Lung (tissue), 12 donors: Measurements from ENCODE around the gene MINK1. TPM values are rescaled to one million over a fixed set of nuclear protein-coding genes. Genes with fewer than 3 reads are reported as not detected.
"Not testable (repeated sequence)": the region's sequence is repeated elsewhere in the genome, so short reads cannot be mapped to it uniquely, and the experiment has no call there.

Experiments
- ATAC-seq: fragments of 200-7000 bp; cut with Tn5 transposase; one replicate; pipeline ENCODE4 v1.9.1; 2020; ENCODE audit warnings: moderate number of reproducible peaks; ENCODE audit not compliant: insufficient read depth, low FRiP score
- DNase-seq, 3 donors: peaks; one replicate each; pipeline ENCODE4 v3.0.0-alpha.2; 2013 to 2017
- H3K27ac ChIP-seq, 2 donors: one replicate each; pipeline ENCODE4 v1.5.1; 2013; ENCODE audit warnings: mild to moderate bottlenecking in 2 of 2, moderate library complexity in 2 of 2, control low read depth in 1 of 2, inconsistent platforms in 1 of 2, low read depth in 1 of 2, low read length in 1 of 2
- H3K27me3 ChIP-seq, 3 donors: one replicate each; pipeline ENCODE4 v1.5.1; 2013; ENCODE audit warnings: low read length in 2 of 3; ENCODE audit not compliant: control insufficient read depth in 3 of 3, insufficient read depth in 3 of 3
- H3K36me3 ChIP-seq, 4 donors: one replicate each; pipeline ENCODE4 v1.5.1; 2013; ENCODE audit warnings: low read length in 4 of 4, mild to moderate bottlenecking in 1 of 4, moderate library complexity in 1 of 4; ENCODE audit not compliant: control insufficient read depth in 4 of 4, insufficient read depth in 4 of 4
- H3K4me1 ChIP-seq, 5 donors: one replicate each; pipeline ENCODE4 v1.5.1; 2013; ENCODE audit warnings: low read length in 5 of 5, mild to moderate bottlenecking in 2 of 5, moderate library complexity in 1 of 5; ENCODE audit not compliant: control insufficient read depth in 5 of 5, insufficient read depth in 5 of 5
- H3K4me3 ChIP-seq: one replicate; pipeline ENCODE4 v1.5.1; 2013; ENCODE audit warnings: mild to moderate bottlenecking, control low read depth, moderate library complexity
- H3K9ac ChIP-seq, 2 donors: one replicate each; pipeline ENCODE4 v1.5.1; 2013; ENCODE audit warnings: low read length in 2 of 2, control low read depth in 1 of 2; ENCODE audit not compliant: insufficient read depth in 1 of 2
- H3K9me3 ChIP-seq, 4 donors: one replicate each; pipeline ENCODE4 v1.5.1; 2013; ENCODE audit warnings: low read length in 3 of 4, mild to moderate bottlenecking in 1 of 4, moderate library complexity in 1 of 4; ENCODE audit not compliant: control insufficient read depth in 4 of 4, insufficient read depth in 3 of 4
- WGBS, 2 donors: extraction: QIAGEN DNeasy Blood & Tissue Kit; methylation state at CpG; one replicate each; pipeline ENCODE4 v1.1.7; 2013; 5-methylcytosine and 5-hydroxymethylcytosine counted together
- polyA plus RNA-seq, 2 donors: library from polyadenylated mRNA; stranded (reverse); fragments of 200-250 nt; gene quantifications; one replicate each; pipeline ENCODE4 v1.2.1, GENCODE V29; 2013
- total RNA-seq, 2 donors: library from RNA; depleted of rRNA in 1 of 2; stranded (reverse); fragments of >200 nt in 1 of 2; gene quantifications; one replicate each; pipeline ENCODE4 v1.2.1, GENCODE V29; 2014 to 2021
- TF ChIP-seq, protein P1 (sequence below): IDR thresholded peaks from 2 replicates; pipeline ENCODE4 v1.5.1; 2012; ENCODE audit warnings: mild to moderate bottlenecking; ENCODE audit errors: control extremely low read depth, extremely low read depth
- donor health status: control.
- donor health status: control.
- donor health status: Bipolar disorder and iron deficiency.
- donor health status: healthy.
- donor health status: DM: yes; HTN: yes; CAD: no.

The MINK1 gene
- total and polyA plus RNA-seq, 4 donors, result 36.5 to 95.4 (median 51.0) TPM

DNA sequence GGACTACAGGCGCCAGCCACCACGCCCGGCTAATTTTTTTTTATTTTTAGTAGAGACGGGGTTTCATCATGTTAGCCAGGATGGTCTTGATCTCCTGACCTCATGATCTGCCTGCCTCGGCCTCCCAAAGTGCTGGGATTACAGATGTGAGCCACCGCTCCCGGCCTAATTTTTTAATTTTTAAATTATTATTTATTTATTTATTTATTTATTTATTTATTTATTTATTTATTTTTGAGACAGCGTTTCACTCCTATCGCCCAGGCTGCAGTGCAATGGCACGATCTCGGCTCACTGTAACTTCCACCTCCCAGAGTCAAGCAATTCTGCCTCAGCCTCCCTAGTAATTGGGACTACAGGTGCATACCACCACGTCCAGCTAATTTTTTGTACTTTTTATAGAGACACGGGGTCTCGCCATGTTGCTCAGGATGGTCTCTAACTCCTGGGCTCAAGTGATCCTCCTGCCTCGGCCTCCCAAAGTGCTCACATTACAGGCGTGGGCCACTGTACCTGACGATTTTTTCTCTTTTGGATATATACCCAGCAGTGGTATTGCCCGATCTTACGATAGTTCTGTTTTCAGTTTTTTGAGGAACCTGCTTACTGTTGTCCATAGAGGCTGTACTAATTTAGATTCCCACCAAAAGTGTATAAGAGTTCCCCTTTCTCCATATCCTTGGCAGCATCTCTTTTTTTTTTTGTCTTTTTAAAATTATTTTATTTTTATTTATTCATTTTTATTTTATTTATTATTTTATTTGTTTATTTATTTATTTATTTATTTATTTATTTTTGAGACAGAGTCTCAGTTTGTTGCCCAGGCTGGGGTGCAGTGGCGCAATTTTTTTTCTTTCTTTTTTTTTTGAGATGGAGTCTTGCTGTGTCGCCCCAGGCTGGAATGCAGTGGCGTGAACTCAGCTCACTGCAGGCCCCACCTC, 36.2 kb downstream of the MINK1 start:
- DNase-seq, H3K9me3 ChIP-seq, H3K36me3 ChIP-seq, H3K27ac ChIP-seq, H3K4me1 ChIP-seq, H3K9ac ChIP-seq, H3K27me3 ChIP-seq, H3K4me3 ChIP-seq, ATAC-seq: not testable (repeated sequence)
- 91 to 94% methylated on average over 22 of the region's 22 CpGs for WGBS, 2 donors

DNA sequence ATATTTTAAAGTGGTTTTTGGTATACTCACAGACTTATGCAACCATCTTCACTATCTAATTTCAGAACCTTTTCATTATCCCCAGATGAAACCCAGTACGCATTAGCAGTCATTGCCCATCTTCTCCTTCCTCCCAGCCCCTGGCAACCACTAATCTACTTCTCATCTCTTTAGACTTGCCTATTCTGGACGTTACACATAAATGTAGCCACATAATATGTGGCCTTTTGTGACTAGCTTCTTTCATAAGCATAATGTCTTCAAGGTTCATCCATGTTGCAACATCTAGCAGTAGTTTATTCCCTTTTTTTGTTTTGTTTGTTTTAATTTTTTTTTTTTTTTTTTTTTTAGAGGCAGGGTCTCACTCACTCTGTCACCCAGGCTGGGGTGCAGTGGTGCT, 37.7 kb downstream of the MINK1 start:
- Histone ChIP-seq H3K4me1 (peaks cover 0 to 4% (median 0%) of the 10 kb centered on the region in 5 donors), H3K27me3 (no peaks in the 10 kb centered on the region), H3K4me3 (no peak overlapping the region), H3K36me3 (no peaks in the 10 kb centered on the region), H3K9me3 (no peaks in the 10 kb centered on the region), H3K27ac (no peak overlapping the region), H3K9ac (no peak overlapping the region)
- ATAC-seq (no peak), DNase-seq (no peak)
- TF ChIP-seq, protein P1, sequence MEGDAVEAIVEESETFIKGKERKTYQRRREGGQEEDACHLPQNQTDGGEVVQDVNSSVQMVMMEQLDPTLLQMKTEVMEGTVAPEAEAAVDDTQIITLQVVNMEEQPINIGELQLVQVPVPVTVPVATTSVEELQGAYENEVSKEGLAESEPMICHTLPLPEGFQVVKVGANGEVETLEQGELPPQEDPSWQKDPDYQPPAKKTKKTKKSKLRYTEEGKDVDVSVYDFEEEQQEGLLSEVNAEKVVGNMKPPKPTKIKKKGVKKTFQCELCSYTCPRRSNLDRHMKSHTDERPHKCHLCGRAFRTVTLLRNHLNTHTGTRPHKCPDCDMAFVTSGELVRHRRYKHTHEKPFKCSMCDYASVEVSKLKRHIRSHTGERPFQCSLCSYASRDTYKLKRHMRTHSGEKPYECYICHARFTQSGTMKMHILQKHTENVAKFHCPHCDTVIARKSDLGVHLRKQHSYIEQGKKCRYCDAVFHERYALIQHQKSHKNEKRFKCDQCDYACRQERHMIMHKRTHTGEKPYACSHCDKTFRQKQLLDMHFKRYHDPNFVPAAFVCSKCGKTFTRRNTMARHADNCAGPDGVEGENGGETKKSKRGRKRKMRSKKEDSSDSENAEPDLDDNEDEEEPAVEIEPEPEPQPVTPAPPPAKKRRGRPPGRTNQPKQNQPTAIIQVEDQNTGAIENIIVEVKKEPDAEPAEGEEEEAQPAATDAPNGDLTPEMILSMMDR, result no peak
- whole genome bisulfite sequencing, 2 donors, result 48 to 72% methylated on average over 2 of the region's 2 CpGs

DNA sequence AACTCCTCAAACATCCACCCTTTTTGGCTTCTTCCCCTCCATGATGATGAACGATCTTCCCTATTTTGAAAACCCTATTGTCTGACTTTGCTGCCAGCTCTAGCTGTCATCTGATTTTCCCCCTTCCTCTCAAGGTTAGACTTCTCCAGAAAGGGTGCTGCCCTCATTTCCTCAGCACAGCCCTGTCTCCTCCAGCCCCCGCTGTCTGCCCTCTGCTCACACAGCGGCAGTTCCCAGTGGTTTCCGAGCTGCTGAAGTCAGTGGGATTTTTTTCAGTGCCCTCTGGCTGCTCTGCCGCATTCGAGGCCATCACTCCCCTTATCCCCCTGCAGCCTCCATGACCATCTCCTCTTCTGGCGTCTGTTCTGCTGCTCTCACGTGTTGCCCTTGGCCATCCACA, 39.6 kb downstream of the MINK1 start:
- no peaks in the 10 kb centered on the region for H3K27me3 ChIP-seq
- TF ChIP-seq, protein P1, result no peak
- H3K9ac ChIP-seq, result no peak overlapping the region
- H3K4me3 ChIP-seq, result no peak overlapping the region
- no peaks in the 10 kb centered on the region for H3K9me3 ChIP-seq
- no peak overlapping the region for H3K27ac ChIP-seq
- DNase-seq (no peak), ATAC-seq (no peak)
- 41 to 50% methylated on average over 8 of the region's 8 CpGs for WGBS, 2 donors
- no peaks in the 10 kb centered on the region for H3K36me3 ChIP-seq
- peaks cover 0 to 4% (median 0%) of the 10 kb centered on the region in 5 donors for H3K4me1 ChIP-seq

DNA sequence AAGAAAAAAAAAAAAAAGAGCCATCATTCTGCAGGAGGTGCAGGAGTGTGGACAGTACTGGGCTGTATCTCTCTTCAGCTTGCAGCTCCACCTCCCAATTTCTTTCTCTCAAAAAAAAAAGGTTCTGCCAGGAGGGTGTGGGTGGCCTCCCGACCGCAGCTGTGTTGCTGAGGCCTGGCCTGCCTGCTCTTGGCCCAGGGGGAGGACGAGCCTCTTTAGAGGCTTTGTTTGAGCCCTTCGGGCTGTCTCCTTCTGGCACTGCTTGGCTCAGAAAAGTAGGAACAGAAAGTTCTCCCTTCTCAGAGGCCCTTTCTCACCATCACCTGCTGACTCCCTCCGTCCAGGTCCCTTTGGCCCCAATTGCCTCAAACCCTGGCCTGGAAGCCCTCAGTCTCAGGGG, 43.9 kb downstream of the MINK1 start:
- WGBS, 2 donors, result 82 to 94% methylated on average over 5 of the region's 5 CpGs
- no peak for ATAC-seq

More for the DNA sequence above, 43.9 kb downstream of the MINK1 start:
- H3K27me3 ChIP-seq, result no peaks in the 10 kb centered on the region
- peaks cover 0 to 18% (median 8%) of the 10 kb centered on the region in 4 donors for H3K36me3 ChIP-seq
- H3K27ac ChIP-seq, result no peak overlapping the region
- TF ChIP-seq, protein P1, result no peak
- no peak for DNase-seq
- H3K9ac ChIP-seq, result no peak overlapping the region
- H3K9me3 ChIP-seq, result no peaks in the 10 kb centered on the region
- H3K4me1 ChIP-seq, result peaks cover 0 to 4% (median 0%) of the 10 kb centered on the region in 5 donors
- no peak overlapping the region for H3K4me3 ChIP-seq
